Naive thymus-derived CD8-positive, alpha-beta T cell (primary cell): Measurements from ENCODE around the gene ZBTB7C. TPM values are rescaled to one million over a fixed set of nuclear protein-coding genes. Genes with fewer than 3 reads are reported as not detected.

Experiments
- ATAC-seq, 2 donors: fragments of 150-1000 bp; cut with Tn5 transposase in 1 of 2; sonication (Bioruptor Pico), chemical (Tn5 transposase) in 1 of 2; 1 replicate in 1 of 2; 2 replicates in 1 of 2; pipeline ENCODE4 v1.10.0; 2021; ENCODE audit warnings: mild to moderate bottlenecking in 2 of 2, moderate library complexity in 2 of 2
- POLR2A ChIA-PET: fragments of 350-600 bp; sonication (Branson Sonifier 250); formaldehyde crosslinking; loops from one replicate; lab custom pipeline; 2021; ENCODE audit warnings: antibody characterized with exemption; lab: Charles Lee
- DNase-seq, 10 donors: peaks; one replicate each; pipeline versions ENCODE4 v3.0.0 to v3.0.0-alpha.2; 2020 to 2022
- H3K27ac Mint-ChIP-seq, 10 donors: one replicate each; pipeline ENCODE4 v1.8.0; 2020 to 2022; ENCODE audit warnings: mild to moderate bottlenecking in 10 of 10, mixed read lengths in 10 of 10, moderate library complexity in 4 of 10, inconsistent platforms in 1 of 10
- H3K27me3 Mint-ChIP-seq, 5 donors: one replicate each; pipeline ENCODE4 v1.8.0; 2021 to 2022; ENCODE audit warnings: mixed read lengths in 5 of 5
- H3K36me3 Mint-ChIP-seq, 3 donors: one replicate each; pipeline ENCODE4 v1.8.0; 2020 to 2022; ENCODE audit warnings: mixed read lengths in 3 of 3, mild to moderate bottlenecking in 2 of 3, inconsistent platforms in 1 of 3
- H3K4me1 Mint-ChIP-seq, 4 donors: one replicate each; pipeline ENCODE4 v1.8.0; 2021 to 2022; ENCODE audit warnings: mixed read lengths in 4 of 4
- H3K4me3 Mint-ChIP-seq, 10 donors: one replicate each; pipeline ENCODE4 v1.8.0; 2020 to 2022; ENCODE audit warnings: mild to moderate bottlenecking in 10 of 10, mixed read lengths in 10 of 10, moderate library complexity in 6 of 10, inconsistent platforms in 1 of 10
- H3K9me3 Mint-ChIP-seq, 9 donors: one replicate each; pipeline ENCODE4 v1.8.0; 2020 to 2022; ENCODE audit warnings: mixed read lengths in 9 of 9, mild to moderate bottlenecking in 3 of 9, inconsistent platforms in 1 of 9, moderate library complexity in 1 of 9
- polyA plus RNA-seq, 3 donors: library from polyadenylated mRNA; unstranded; fragments of 300-500 nt; fragmentation: Illumina TruSeq; gene quantifications; one replicate each; pipeline ENCODE4 v1.2.3, GENCODE V29; 2021
- total RNA-seq, 8 experiments: library from RNA in 2 of 8; stranded (reverse) in 2 of 8; gene quantifications; one replicate each; pipeline ENCODE4 v1.2.3 and lab custom pipeline; 2021 to 2026

The ZBTB7C gene
- total and polyA plus RNA-seq, 5 experiments from 2014 or later = not detected

GRCh38 chr18:48216639-48217257 lies 192.4 kb downstream of the ZBTB7C start:
- no peak overlapping the region for H3K27ac Mint-ChIP-seq
- POLR2A ChIA-PET = no interaction called here

GRCh38 chr18:48215876-48216638 lies 193.1 kb downstream of the ZBTB7C start:
- Mint-ChIP-seq H3K27ac (no peak overlapping the region), H3K36me3 (no peaks in the 10 kb centered on the region), H3K9me3 (peaks cover 0 to 6% (median 0%) of the 10 kb centered on the region in 9 donors), H3K27me3 (peaks cover 0 to 9% (median 3%) of the 10 kb centered on the region in 5 donors), H3K4me1 (peaks cover 0 to 1% (median 0%) of the 10 kb centered on the region in 4 donors), H3K4me3 (no peak overlapping the region)
- DNase-seq (no peak), ATAC-seq (no peak)
- POLR2A ChIA-PET = no interaction called here

More at GRCh38 chr18:48216639-48217257, 192.4 kb downstream of the ZBTB7C start:
- DNase-seq (no peak), ATAC-seq (no peak)
- H3K9me3 Mint-ChIP-seq = peaks cover 0 to 2% (median 0%) of the 10 kb centered on the region in 9 donors
- H3K27me3 Mint-ChIP-seq = peaks cover 0 to 9% (median 1%) of the 10 kb centered on the region in 5 donors
- no peak overlapping the region for H3K4me3 Mint-ChIP-seq
- no peaks in the 10 kb centered on the region for H3K36me3 Mint-ChIP-seq
- peaks cover 0 to 1% (median 0%) of the 10 kb centered on the region in 4 donors for H3K4me1 Mint-ChIP-seq

GRCh38 chr18:48213791-48214190 lies 195.4 kb downstream of the ZBTB7C start:
- Mint-ChIP-seq H3K27ac (no peak overlapping the region), H3K4me1 (no peaks in the 10 kb centered on the region), H3K27me3 (peaks cover 0 to 8% (median 3%) of the 10 kb centered on the region in 5 donors), H3K9me3 (peaks cover 0 to 7% (median 0%) of the 10 kb centered on the region in 9 donors), H3K36me3 (no peaks in the 10 kb centered on the region), H3K4me3 (no peak overlapping the region)
- DNase-seq (no peak), ATAC-seq (no peak)
- POLR2A ChIA-PET = no interaction called here

GRCh38 chr18:48208432-48209140 lies 200.6 kb downstream of the ZBTB7C start:
- no peaks in the 10 kb centered on the region for H3K36me3 Mint-ChIP-seq
- ATAC-seq (no peak), DNase-seq (no peak)
- no peak overlapping the region for H3K4me3 Mint-ChIP-seq
- peaks cover 0 to 4% (median 0%) of the 10 kb centered on the region in 9 donors for H3K9me3 Mint-ChIP-seq
- H3K4me1 Mint-ChIP-seq = no peaks in the 10 kb centered on the region
- no peak overlapping the region for H3K27ac Mint-ChIP-seq
- POLR2A ChIA-PET = no interaction called here
- peaks cover 8 to 30% (median 13%) of the 10 kb centered on the region in 5 donors for H3K27me3 Mint-ChIP-seq

DNA sequence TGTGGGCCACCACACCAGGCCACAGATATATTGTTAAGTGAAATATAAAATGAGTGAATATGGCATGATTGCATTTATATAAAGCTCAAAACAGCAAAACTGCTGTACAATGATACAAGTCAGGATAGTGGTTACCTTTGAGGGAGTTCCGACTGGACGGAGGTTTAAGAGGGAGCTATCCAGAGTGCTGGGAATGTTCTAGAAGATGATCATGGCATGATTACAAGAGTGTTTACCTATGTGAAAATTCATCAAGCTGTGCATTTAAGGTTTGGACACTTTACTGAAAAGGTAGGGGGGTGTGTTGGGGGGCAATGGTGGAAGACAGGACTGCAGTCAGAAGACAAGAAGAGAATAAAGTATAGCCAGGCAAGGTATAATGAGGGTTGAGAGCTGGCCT lies 201.4 kb downstream of the ZBTB7C start:
- no peak overlapping the region for H3K27ac Mint-ChIP-seq
- ATAC-seq (no peak), DNase-seq (no peak)
- H3K4me3 Mint-ChIP-seq = no peak overlapping the region
- H3K27me3 Mint-ChIP-seq = peaks cover 9 to 31% (median 19%) of the 10 kb centered on the region in 5 donors
- POLR2A ChIA-PET = no interaction called here
- no peaks in the 10 kb centered on the region for H3K4me1 Mint-ChIP-seq
- no peaks in the 10 kb centered on the region for H3K36me3 Mint-ChIP-seq
- peaks cover 0 to 4% (median 0%) of the 10 kb centered on the region in 9 donors for H3K9me3 Mint-ChIP-seq

- Mint-ChIP-seq H3K4me1 (no peaks in the 10 kb centered on the region), H3K27ac (no peak overlapping the region), H3K9me3 (peaks cover 0 to 4% (median 0%) of the 10 kb centered on the region in 9 donors), H3K4me3 (no peak overlapping the region), H3K27me3 (peaks cover 9 to 35% (median 22%) of the 10 kb centered on the region in 5 donors), H3K36me3 (no peaks in the 10 kb centered on the region)
- ATAC-seq (no peak), DNase-seq (no peak)
- POLR2A ChIA-PET = no interaction called here
Measured at GRCh38 chr18:48206887-48207286, 202.3 kb downstream of the ZBTB7C start.

DNA sequence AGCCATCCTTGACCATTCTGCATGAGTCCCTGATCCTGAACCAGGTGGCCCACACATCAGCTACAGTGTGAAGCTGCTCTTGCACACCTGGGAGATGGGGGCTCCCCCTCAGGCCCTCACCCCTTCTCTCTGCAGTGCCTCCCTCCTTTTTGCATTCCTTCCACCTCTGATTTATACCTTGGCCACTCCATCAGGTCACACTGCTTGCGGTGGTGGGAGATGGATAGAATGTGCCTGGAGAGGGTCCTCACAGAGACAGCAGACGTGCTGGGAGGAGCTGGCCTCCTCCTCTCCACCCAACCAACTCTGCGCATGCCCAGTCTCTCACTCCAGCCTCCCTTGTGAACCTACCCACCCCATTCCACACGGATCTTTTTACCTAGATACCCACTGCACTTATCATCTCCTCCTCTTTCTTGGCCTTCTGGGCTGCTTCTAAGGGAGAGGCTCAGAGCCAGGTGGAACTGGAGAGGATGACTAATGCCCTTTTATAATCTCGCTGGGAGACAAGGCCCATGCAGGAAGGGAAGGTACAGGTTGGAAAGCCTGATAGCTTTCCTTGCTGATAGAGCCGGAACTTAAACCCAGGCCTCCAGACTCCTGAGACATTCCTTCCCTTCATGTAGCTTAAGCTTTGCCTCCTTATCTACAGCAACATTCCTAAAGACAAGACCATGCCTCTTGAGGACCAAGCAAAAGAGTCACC lies 205.1 kb downstream of the ZBTB7C start:
- ATAC-seq (no peak), DNase-seq (no peak)
- Mint-ChIP-seq H3K36me3 (no peaks in the 10 kb centered on the region), H3K27ac (no peak overlapping the region), H3K4me1 (no peaks in the 10 kb centered on the region), H3K4me3 (no peak overlapping the region), H3K27me3 (peaks cover 15 to 54% (median 45%) of the 10 kb centered on the region in 5 donors), H3K9me3 (no peaks in the 10 kb centered on the region)
- POLR2A ChIA-PET = no interaction called here

GRCh38 chr18:48203288-48203945 lies 205.8 kb downstream of the ZBTB7C start:
- Mint-ChIP-seq H3K36me3 (no peaks in the 10 kb centered on the region), H3K27me3 (peaks cover 11 to 61% (median 47%) of the 10 kb centered on the region in 5 donors), H3K9me3 (no peaks in the 10 kb centered on the region), H3K27ac (no peak overlapping the region), H3K4me1 (no peaks in the 10 kb centered on the region), H3K4me3 (no peak overlapping the region)
- POLR2A ChIA-PET = no interaction called here
- ATAC-seq (no peak), DNase-seq (no peak)

DNA sequence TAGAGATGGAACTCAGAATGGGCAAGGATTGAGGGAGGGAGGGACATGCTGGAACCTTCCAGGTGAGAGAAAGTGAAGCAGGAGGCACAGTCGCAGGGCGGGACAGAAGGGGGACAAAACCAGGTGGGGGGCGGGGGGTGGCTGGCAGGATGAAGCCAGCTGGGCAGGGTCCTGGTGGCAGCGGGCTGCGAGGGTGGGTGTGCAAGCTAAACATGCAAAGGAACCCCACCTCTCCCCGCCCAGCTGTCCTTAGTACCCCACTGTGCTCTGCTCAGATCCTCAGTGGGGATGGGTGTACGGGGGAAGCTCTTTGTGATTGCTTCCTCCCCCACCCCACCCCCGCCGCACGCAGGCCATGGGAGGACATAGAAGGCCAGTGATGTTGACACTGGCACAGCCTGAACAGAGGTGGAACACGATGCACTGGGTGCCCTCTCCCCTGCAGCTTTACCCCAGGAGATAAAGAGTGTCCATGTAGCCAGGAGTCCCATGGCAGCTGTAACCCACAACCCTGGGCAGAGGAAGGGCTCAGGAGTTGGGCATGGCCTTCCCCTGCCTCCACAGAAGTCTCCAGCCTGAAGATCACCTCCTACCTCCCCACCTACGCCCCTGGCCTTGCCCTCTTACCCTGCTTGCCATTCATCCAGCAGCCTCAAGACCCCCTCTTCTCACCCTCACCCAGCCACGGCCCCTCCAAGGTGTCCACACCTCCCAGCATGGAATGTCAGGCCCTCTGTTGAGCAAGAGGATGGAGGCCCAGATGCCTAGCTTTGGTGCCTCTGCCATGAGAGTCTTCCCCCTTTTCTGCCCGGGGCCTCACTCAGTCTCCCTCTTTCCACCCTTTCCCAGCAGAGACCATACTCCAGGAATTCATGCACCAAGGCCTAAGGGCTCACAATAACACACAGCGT lies 206.6 kb downstream of the ZBTB7C start:
- peaks cover 0 to under 1% (median 0%) of the 10 kb centered on the region in 9 donors for H3K9me3 Mint-ChIP-seq
- POLR2A ChIA-PET = no interaction called here
- no peaks in the 10 kb centered on the region for H3K4me1 Mint-ChIP-seq
- peaks cover 0 to 3% (median 0%) of the 10 kb centered on the region in 3 donors for H3K36me3 Mint-ChIP-seq
- DNase-seq = no peak
- H3K27ac Mint-ChIP-seq = no peak overlapping the region
- H3K4me3 Mint-ChIP-seq = no peak overlapping the region
- no peak for ATAC-seq
- peaks cover 17 to 69% (median 48%) of the 10 kb centered on the region in 5 donors for H3K27me3 Mint-ChIP-seq

GRCh38 chr18:48202006-48202348 lies 207.2 kb downstream of the ZBTB7C start:
- POLR2A ChIA-PET = no interaction called here
- peaks cover 0 to 2% (median 0%) of the 10 kb centered on the region in 9 donors for H3K9me3 Mint-ChIP-seq
- peaks cover 0 to 4% (median 0%) of the 10 kb centered on the region in 3 donors for H3K36me3 Mint-ChIP-seq
- no peak for ATAC-seq
- peaks cover 18 to 69% (median 48%) of the 10 kb centered on the region in 5 donors for H3K27me3 Mint-ChIP-seq
- DNase-seq = no peak
- H3K4me3 Mint-ChIP-seq = no peak overlapping the region
- no peaks in the 10 kb centered on the region for H3K4me1 Mint-ChIP-seq
- peak overlapping the region in 1 of 10 donors; percentile 53 for H3K27ac Mint-ChIP-seq

DNA sequence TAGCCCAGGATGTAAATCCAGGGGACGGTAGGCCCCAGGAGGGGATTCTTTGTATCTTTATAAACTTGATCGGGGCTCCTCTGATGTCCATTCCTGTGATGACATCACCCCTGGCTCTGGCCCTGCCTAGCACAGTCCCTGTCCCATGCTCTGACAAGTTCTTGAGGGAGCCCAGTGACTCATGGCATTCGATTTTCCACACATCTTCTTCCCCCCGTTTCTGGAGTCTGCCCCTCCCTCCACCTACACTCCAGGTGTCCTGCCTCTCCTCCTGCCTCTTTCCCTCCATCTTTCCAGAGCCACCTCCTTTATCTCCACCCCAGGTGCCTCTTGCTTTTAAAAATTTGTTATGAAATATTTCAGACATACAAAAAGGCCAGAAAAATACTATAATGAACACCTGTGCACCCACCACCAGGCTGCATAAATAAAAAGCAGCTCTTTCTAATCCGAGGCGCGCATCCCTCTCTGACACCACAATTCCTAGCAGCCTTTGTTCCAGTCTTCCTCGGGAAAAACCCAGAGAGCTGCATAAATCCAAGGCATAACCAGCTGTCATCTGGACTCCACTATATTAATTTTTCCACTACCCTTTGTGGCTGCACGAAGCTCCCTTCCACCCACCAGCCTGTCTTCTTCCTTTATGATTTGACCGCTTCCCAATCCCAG lies 207.7 kb downstream of the ZBTB7C start:
- POLR2A ChIA-PET = no interaction called here
- peaks cover 0 to 3% (median 0%) of the 10 kb centered on the region in 9 donors for H3K9me3 Mint-ChIP-seq
- no peak for ATAC-seq
- H3K4me3 Mint-ChIP-seq = no peak overlapping the region
- DNase-seq = no peak
- peak overlapping the region in 1 of 10 donors; percentile 53 for H3K27ac Mint-ChIP-seq
- peaks cover 19 to 69% (median 49%) of the 10 kb centered on the region in 5 donors for H3K27me3 Mint-ChIP-seq
- peaks cover 0 to 4% (median 0%) of the 10 kb centered on the region in 3 donors for H3K36me3 Mint-ChIP-seq
- H3K4me1 Mint-ChIP-seq = no peaks in the 10 kb centered on the region
